UCSD-AML1 (cell line): ENCODE results near the gene SOSTDC1.

Experiments used
- DNase-seq: peaks from one replicate; lab custom pipeline; 2025; ENCODE audit not compliant: unreplicated experiment; lab: John Stamatoyannopoulos, UW

The SOSTDC1 gene

DNA sequence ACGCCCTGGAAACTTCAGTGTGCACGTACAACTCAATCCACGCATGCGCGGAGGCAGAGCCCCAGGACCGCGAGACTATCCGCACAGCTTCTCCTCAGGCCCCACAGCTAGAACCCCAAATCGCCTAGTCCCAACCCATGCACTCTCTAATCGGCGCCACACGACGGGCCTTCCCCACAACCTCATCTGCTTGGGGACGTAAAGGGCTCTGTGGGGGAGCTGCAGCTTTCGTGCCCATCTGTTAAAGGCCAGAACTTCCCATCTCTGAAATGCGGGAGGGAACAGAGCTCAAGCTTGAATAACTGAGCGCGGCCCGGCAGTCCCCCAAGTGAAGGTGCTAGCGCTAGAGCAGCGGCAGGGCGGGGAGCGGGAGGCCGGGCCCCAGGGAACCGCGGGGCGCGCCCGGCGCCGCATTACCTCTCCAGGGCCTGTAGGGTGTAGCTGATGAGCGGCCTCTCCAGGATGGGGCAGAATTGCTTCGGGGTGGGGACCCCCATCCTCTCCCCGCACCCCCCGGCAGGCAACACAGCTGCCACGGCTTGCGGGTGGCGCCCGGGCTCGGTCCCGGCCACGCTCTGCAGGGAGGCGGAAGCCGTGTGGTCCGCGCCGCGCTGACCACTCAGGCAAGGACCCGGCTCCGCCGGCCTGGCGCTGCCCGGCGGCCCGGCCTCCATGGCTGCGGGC, 44.7 kb downstream of the SOSTDC1 start:
- peak; percentile 63 for DNase-seq

- DNase-seq, result no peak
These were observed 45.2 kb downstream of the SOSTDC1 start for GRCh38 chr7:16420329-16420648.

- no peak for DNase-seq
These were observed 45.7 kb downstream of the SOSTDC1 start for GRCh38 chr7:16419859-16420258.

DNA sequence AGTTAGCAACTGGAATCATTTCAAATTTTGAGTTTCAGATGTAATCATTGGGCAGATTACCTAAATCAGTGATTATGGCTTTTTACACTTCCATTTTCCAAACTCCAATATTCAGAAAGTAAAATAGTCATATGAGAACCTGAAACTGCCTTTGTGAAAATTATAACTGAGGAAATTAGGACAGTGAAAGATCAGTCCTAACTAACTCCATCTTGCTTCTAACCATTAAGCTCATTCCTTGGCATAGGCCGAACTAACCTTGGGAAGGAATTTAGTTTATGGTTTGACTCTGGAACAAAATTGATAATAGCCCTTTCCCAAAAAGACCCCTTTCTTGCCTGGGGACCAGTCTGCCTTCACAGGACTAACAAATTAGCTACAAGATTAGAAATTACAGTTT, 46.4 kb downstream of the SOSTDC1 start:
- no peak for DNase-seq

DNA sequence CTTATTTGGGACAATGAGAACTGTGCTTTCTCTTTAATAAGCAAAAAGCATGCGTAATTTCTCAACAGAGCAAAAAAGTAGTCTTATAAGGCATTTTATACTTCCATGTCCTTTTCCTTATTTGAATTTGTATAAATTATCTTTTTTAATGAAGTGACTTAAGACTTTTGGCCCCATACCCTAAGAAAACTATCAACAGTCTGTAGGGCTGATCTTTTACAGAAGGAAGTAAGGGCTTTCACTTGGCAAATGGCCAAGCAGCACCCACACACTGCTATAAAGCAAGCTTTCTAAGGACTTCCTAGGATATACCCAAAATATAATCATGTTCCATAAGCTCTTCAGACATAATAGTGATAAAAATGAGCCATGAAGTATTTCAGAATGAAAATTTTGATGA, 47.6 kb downstream of the SOSTDC1 start:
- DNase-seq, result no peak

GRCh38 chr7:16416289-16417282, 49.0 kb downstream of the SOSTDC1 start:
- no peak for DNase-seq

DNA sequence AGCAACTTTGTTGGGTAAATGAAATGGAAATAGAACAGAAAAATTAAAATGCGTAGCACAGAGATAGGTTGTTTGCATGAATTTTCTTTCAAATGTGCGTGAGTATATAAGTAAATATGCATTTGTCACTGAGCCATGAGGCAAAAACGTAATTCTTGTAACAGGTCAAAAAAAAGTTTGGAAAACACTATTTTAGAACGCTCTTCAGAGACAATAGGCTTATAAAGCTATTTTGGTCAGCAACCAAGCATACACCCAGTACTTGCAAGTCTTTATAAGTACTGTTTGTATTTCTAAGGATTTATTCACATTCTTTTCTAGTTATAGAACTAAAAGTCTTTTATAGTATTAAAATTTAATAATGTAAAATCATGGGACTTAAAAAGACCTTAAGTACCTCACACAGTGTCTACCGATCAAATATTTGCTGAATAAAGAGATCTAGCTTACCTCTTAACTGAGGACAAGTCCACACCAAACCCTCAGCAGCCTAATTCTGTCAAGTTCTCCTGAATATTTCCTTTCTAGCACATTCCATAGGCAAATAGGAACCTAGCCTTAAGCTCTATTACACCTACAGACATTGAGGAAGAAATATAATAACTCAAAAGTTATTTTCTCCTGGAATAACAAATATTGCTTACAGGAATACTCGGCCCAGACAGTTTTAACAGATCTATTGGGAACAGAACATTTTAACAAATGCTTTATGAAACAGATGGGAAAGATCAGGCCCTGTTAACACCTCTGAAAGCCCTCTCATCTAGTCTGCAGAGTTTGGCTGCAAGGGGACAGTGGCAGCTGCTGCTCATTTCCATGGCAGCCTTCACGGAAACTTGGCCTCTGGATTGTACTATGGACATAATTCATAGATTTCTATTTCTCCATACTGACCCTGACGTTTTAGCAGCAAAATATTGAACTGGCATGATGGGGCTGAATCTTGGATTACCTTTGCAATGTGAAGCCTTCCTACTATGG, 53.0 kb downstream of the SOSTDC1 start:
- no peak for DNase-seq
